HEK293 (cell line): ENCODE results near the gene VSTM2L.

Experiments used
- CTCF ChIA-PET: fragments of 350-600 bp; formaldehyde crosslinking; extraction: SDS; loops from one replicate; lab custom pipeline; 2021; ENCODE audit warnings: antibody characterized with exemption; lab: Yijun Ruan, JAX
- POLR2A ChIA-PET: fragments of 300-600 bp; formaldehyde crosslinking; extraction: SDS; loops from one replicate; lab custom pipeline; 2020; ENCODE audit warnings: antibody characterized with exemption, inconsistent platforms; lab: Yijun Ruan, JAX
- H3K27ac ChIP-seq: fragments of 200-500 bp; sonication (Bioruptor generic); 2 replicates; pipeline ENCODE4 v1.5.1; 2014; ENCODE audit warnings: low read depth, low read length, control low read depth, inconsistent platforms; ENCODE audit errors: extremely low read depth
- H3K36me3 ChIP-seq, 2 experiments: fragments of 200-500 bp in 1 of 2; sonication (Bioruptor generic) in 1 of 2; 1 replicate in 1 of 2; 2 replicates in 1 of 2; pipeline ENCODE4 v1.5.1; 2014 to 2017; ENCODE audit warnings: inconsistent platforms in 2 of 2, low read length in 2 of 2; ENCODE audit not compliant: control insufficient read depth in 2 of 2, insufficient read depth in 1 of 2
- H3K4me1 ChIP-seq: fragments of 200-500 bp; sonication (Bioruptor generic); 2 replicates; pipeline ENCODE4 v1.5.1; 2014; ENCODE audit warnings: mild to moderate bottlenecking, low read length, inconsistent platforms; ENCODE audit not compliant: control insufficient read depth, insufficient read depth
- H3K4me3 ChIP-seq: 2 replicates; pipeline ENCODE4 v1.5.1; 2011; ENCODE audit warnings: low read depth, mild to moderate bottlenecking, control low read depth, low read length, moderate library complexity
- H3K9me3 ChIP-seq: fragments of 200-500 bp; sonication (Bioruptor generic); 2 replicates; pipeline ENCODE4 v1.5.1; 2014; ENCODE audit warnings: low read depth, low read length, inconsistent platforms; ENCODE audit not compliant: control insufficient read depth, insufficient read depth
- GLIS1 ChIP-seq: fragments of 450-650 bp; formaldehyde crosslinking; IDR thresholded peaks from 2 replicates; pipeline ENCODE4 v1.5.1; 2016; ENCODE audit warnings: missing biosample characterization, missing genetic modification characterization
- HOXD13 ChIP-seq: sonication (generic); formaldehyde crosslinking; IDR thresholded peaks from 2 replicates; pipeline ENCODE4 v1.8.0; 2022; ENCODE audit warnings: missing genetic modification reagents, borderline replicate concordance
- OSR2 ChIP-seq: fragments of 450-650 bp; formaldehyde crosslinking; IDR thresholded peaks from 2 replicates; pipeline ENCODE4 v1.5.1; 2016; ENCODE audit warnings: missing biosample characterization, missing genetic modification characterization
- REPIN1 ChIP-seq: fragments of 450-650 bp; formaldehyde crosslinking; IDR thresholded peaks from 2 replicates; pipeline ENCODE4 v1.5.1; 2017; ENCODE audit warnings: missing biosample characterization, missing genetic modification characterization, low read depth
- SALL2 ChIP-seq: fragments of 450-650 bp; formaldehyde crosslinking; IDR thresholded peaks from 2 replicates; pipeline ENCODE4 v1.5.0; 2017; ENCODE audit warnings: missing biosample characterization, mild to moderate bottlenecking, missing genetic modification characterization, borderline replicate concordance
- SCRT1 ChIP-seq: fragments of 450-650 bp; formaldehyde crosslinking; IDR thresholded peaks from 2 replicates; pipeline ENCODE4 v1.5.1; 2016; ENCODE audit warnings: missing biosample characterization, missing genetic modification characterization, borderline replicate concordance
- ZEB2 ChIP-seq: fragments of 450-650 bp; formaldehyde crosslinking; IDR thresholded peaks from 2 replicates; pipeline ENCODE4 v1.5.1; 2016; ENCODE audit warnings: missing biosample characterization, missing genetic modification characterization
- ZNF133 ChIP-seq: fragments of 450-650 bp; formaldehyde crosslinking; IDR thresholded peaks from 2 replicates; pipeline ENCODE4 v1.5.1; 2016; ENCODE audit warnings: missing biosample characterization, missing genetic modification characterization
- ZNF274 ChIP-seq, 2 experiments: fragments of 200-500 bp in 1 of 2; fragments of 450-650 bp in 1 of 2; sonication (Bioruptor generic) in 1 of 2; formaldehyde crosslinking in 1 of 2; IDR thresholded peaks; 2 replicates each; pipeline versions ENCODE4 v1.5.1 to v1.6.1; 2014 to 2016; ENCODE audit warnings: borderline replicate concordance in 1 of 2, inconsistent platforms in 1 of 2, low read length in 1 of 2, missing biosample characterization in 1 of 2, missing genetic modification characterization in 1 of 2
- ZNF350 ChIP-seq: fragments of 450-650 bp; formaldehyde crosslinking; IDR thresholded peaks from 2 replicates; pipeline ENCODE4 v1.5.0; 2017; ENCODE audit warnings: missing biosample characterization, mild to moderate bottlenecking, missing genetic modification characterization
- ZNF433 ChIP-seq: fragments of 450-650 bp; formaldehyde crosslinking; IDR thresholded peaks from 2 replicates; pipeline ENCODE4 v1.5.1; 2016; ENCODE audit warnings: missing biosample characterization, missing genetic modification characterization, low read depth
- ZNF449 ChIP-seq: fragments of 450-650 bp; formaldehyde crosslinking; IDR thresholded peaks from 2 replicates; pipeline ENCODE4 v1.5.1; 2017; ENCODE audit warnings: missing biosample characterization, mild to moderate bottlenecking, missing genetic modification characterization, moderate library complexity
- ZNF624 ChIP-seq: fragments of 450-650 bp; formaldehyde crosslinking; IDR thresholded peaks from 2 replicates; pipeline ENCODE4 v1.5.1; 2017; ENCODE audit warnings: missing biosample characterization, missing genetic modification characterization
- ZNF747 ChIP-seq: fragments of 450-650 bp; formaldehyde crosslinking; IDR thresholded peaks from 2 replicates; pipeline ENCODE4 v1.5.1; 2016; ENCODE audit warnings: missing biosample characterization, missing genetic modification characterization
- ZNF785 ChIP-seq: fragments of 450-650 bp; formaldehyde crosslinking; IDR thresholded peaks from 2 replicates; pipeline ENCODE4 v1.5.1; 2016; ENCODE audit warnings: missing biosample characterization, missing genetic modification characterization
- ZSCAN18 ChIP-seq: fragments of 450-650 bp; formaldehyde crosslinking; IDR thresholded peaks from 2 replicates; pipeline ENCODE4 v1.5.1; 2016; ENCODE audit warnings: missing biosample characterization, missing genetic modification characterization
- TF ChIP-seq, protein P1 (sequence below): fragments of 450-650 bp; formaldehyde crosslinking; IDR thresholded peaks from 2 replicates; pipeline ENCODE4 v1.5.1; 2016; ENCODE audit warnings: missing biosample characterization, missing genetic modification characterization
- TF ChIP-seq, protein P2 (sequence below): fragments of 450-650 bp; formaldehyde crosslinking; IDR thresholded peaks from 2 replicates; pipeline ENCODE4 v1.5.1; 2016; ENCODE audit warnings: missing biosample characterization, missing genetic modification characterization

VSTM2L gene

GRCh38 chr20:37890643-37891042 is 12.3 kb upstream of the VSTM2L start:
- no peak for TF ChIP-seq ZEB2 (tag by site-specific recombination)
- TF ChIP-seq, protein P1, sequence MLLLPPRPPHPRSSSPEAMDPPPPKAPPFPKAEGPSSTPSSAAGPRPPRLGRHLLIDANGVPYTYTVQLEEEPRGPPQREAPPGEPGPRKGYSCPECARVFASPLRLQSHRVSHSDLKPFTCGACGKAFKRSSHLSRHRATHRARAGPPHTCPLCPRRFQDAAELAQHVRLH (tag by site-specific recombination) = no peak
- TF ChIP-seq ZNF624 (tag by site-specific recombination) = no peak
- TF ChIP-seq ZNF449 (tag by site-specific recombination) = no peak
- no peak overlapping the region for H3K4me3 ChIP-seq
- H3K9me3 ChIP-seq = no peaks in the 10 kb centered on the region
- H3K4me1 ChIP-seq = no peaks in the 10 kb centered on the region
- ChIA-PET POLR2A (no interaction called here), CTCF (no interaction called here)
- H3K36me3 ChIP-seq = no peaks in the 10 kb centered on the region
- H3K27ac ChIP-seq = no peak overlapping the region

DNA sequence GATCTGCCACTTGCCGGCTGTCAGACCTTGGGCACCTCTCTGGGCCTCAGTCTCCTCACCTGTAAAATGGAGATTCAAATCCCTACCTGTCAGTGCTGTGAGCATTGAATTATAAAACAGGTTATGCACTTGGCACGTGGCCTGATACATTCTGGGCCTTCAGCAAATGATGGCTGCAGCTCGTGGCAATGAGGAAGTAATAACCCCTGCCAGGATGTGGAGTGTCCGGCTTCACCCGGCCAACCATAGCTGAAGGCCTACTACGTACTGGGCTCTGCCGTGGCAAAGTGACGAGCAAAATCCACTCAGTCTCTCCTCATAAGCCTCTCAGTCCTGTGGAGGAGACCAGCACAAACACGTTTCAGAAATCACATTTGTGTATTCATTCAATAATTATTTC is 10.9 kb upstream of the VSTM2L start:
- TF ChIP-seq, protein P2, sequence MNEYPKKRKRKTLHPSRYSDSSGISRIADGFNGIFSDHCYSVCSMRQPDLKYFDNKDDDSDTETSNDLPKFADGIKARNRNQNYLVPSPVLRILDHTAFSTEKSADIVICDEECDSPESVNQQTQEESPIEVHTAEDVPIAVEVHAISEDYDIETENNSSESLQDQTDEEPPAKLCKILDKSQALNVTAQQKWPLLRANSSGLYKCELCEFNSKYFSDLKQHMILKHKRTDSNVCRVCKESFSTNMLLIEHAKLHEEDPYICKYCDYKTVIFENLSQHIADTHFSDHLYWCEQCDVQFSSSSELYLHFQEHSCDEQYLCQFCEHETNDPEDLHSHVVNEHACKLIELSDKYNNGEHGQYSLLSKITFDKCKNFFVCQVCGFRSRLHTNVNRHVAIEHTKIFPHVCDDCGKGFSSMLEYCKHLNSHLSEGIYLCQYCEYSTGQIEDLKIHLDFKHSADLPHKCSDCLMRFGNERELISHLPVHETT = no peak
- TF ChIP-seq ZSCAN18 (tag by site-specific recombination) (no peak), OSR2 (tag by site-specific recombination) (no peak), ZNF274 (IDR thresholded peaks at IDR 0.05; ENCODE audit: low read length) (no peak), ZNF274 (tag by site-specific recombination; IDR thresholded peaks at IDR 0.05; ENCODE audit: borderline replicate concordance) (no peak), ZNF747 (tag by site-specific recombination) (no peak), REPIN1 (no peak), HOXD13 (CRISPR knock-in tag) (no peak), SCRT1 (no peak), ZNF133 (no peak), ZNF785 (tag by site-specific recombination) (no peak), ZNF433 (tag by site-specific recombination) (no peak), ZNF350 (tag by site-specific recombination) (no peak), SALL2 (tag by site-specific recombination) (no peak), GLIS1 (tag by site-specific recombination) (no peak)
- Histone ChIP-seq H3K9me3 (no peaks in the 10 kb centered on the region), H3K36me3 (no peaks in the 10 kb centered on the region), H3K4me1 (no peaks in the 10 kb centered on the region), H3K27ac (no peak overlapping the region), H3K4me3 (no peak overlapping the region)
- ChIA-PET POLR2A (interaction anchor here (0.6 kb wide), 1 partner anchor 101 kb away, joined by 4 read pairs; no protein-coding TSS in a partner anchor), CTCF (no interaction called here)
